Colonic mucosa (tissue), 4 donors: ENCODE measurements around the gene MYLK. TPM values are rescaled to one million over a fixed set of nuclear protein-coding genes. Genes with fewer than 3 reads are reported as not detected.
"Not testable (repeated sequence)": the region's sequence is repeated elsewhere in the genome, so short reads cannot be mapped to it uniquely, and the experiment has no call there.

ENCODE experiments used
- DNase-seq: peaks from one replicate; pipeline ENCODE4 v3.0.0-alpha.2; 2020
- H3K27ac ChIP-seq: fragments of 200-600 bp; one replicate; pipeline ENCODE4 v1.8.0; 2021
- H3K27me3 ChIP-seq: fragments of 200-600 bp; one replicate; pipeline ENCODE4 v1.8.0; 2021
- H3K36me3 ChIP-seq: fragments of 200-600 bp; one replicate; pipeline ENCODE4 v1.8.0; 2021
- H3K4me1 ChIP-seq: fragments of 200-600 bp; one replicate; pipeline ENCODE4 v1.8.0; 2021; ENCODE audit warnings: mild to moderate bottlenecking
- H3K4me3 ChIP-seq: fragments of 200-600 bp; one replicate; pipeline ENCODE4 v1.8.0; 2021
- H3K9ac ChIP-seq, 2 donors: one replicate each; pipeline ENCODE4 v1.7.0; 2013; ENCODE audit warnings: control low read depth in 2 of 2, low read depth in 2 of 2, low read length in 2 of 2
- H3K9me3 ChIP-seq: fragments of 200-600 bp; one replicate; pipeline ENCODE4 v1.8.0; 2021
- CTCF ChIP-seq: fragments of 200-600 bp; IDR thresholded peaks from one replicate; pipeline ENCODE4 v1.8.0; 2022; ENCODE audit warnings: antibody characterized with exemption, mild to moderate bottlenecking
- intact Hi-C: fragments of 100-400 bp; cut with DNase I; formaldehyde crosslinking; loops from one replicate; pipeline ENCODE4 v1.14.1; 2022
- total RNA-seq, 2 donors: library from RNA; stranded (reverse); fragmentation: NEBNext Ultra II Directional in 1 of 2; extraction: Animal tissue kit (Norgen Biotek cat#: 25700) in 1 of 2; gene quantifications; one replicate each; pipeline ENCODE4 v1.2.1, GENCODE V29; 2021
- donor health status: healthy.
- donor health status: DM: no; HTN: no; CAD: no.
- donor health status: DM: no; HTN: no; CAD: no.

MYLK gene
- total RNA-seq, 2 donors from 2014 or later, result 58.8 to 267 TPM

GRCh38 chr3:123719061-123719756 is 164.9 kb downstream of the MYLK start:
- peak; percentile 51 for TF ChIP-seq CTCF
- H3K27me3 ChIP-seq, H3K4me3 ChIP-seq, H3K36me3 ChIP-seq, H3K4me1 ChIP-seq, intact Hi-C loops, H3K9ac ChIP-seq, H3K9me3 ChIP-seq, H3K27ac ChIP-seq: not testable (repeated sequence)
- peak; percentile 79 for DNase-seq

- H3K4me1 ChIP-seq, result no peaks in the 10 kb centered on the region
- no peak overlapping the region for H3K4me3 ChIP-seq
- intact Hi-C loops, result no loop called here
- no peaks in the 10 kb centered on the region for H3K27me3 ChIP-seq
- H3K9ac ChIP-seq, result no peak overlapping the region
- H3K27ac ChIP-seq, result no peak overlapping the region
- no peak for DNase-seq
- H3K36me3 ChIP-seq, result no peaks in the 10 kb centered on the region
- no peaks in the 10 kb centered on the region for H3K9me3 ChIP-seq
- TF ChIP-seq CTCF, result no peak
Measured at GRCh38 chr3:123718108-123718507, 166.0 kb downstream of the MYLK start.

- H3K36me3 ChIP-seq, intact Hi-C loops, H3K9ac ChIP-seq, DNase-seq, H3K4me3 ChIP-seq, H3K4me1 ChIP-seq, H3K27me3 ChIP-seq, H3K27ac ChIP-seq, H3K9me3 ChIP-seq: not testable (repeated sequence)
Measured at GRCh38 chr3:123717451-123717850, 166.7 kb downstream of the MYLK start.

DNA sequence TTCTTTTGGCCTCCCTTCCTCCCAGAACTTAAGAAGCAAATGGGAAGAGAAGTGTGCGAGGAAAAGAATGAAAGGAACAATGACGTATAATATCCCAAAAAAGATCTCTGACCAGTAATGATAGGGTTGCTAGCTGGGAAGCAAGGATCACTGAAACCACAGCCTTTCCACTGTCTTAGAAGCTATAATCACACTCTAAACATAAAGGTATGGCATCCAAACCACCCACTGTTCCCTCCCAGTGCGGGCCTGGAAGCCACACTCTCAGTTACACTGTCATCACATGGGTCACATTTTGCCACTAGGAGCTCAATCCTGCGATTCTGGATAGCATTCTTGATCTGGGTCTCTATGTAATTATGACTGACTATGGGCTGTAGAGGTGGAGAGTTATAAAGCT is 167.7 kb downstream of the MYLK start:
- TF ChIP-seq CTCF, result no peak
- Histone ChIP-seq H3K36me3 (no peaks in the 10 kb centered on the region), H3K4me1 (no peaks in the 10 kb centered on the region), H3K27me3 (no peaks in the 10 kb centered on the region), H3K4me3 (no peak overlapping the region), H3K9me3 (no peaks in the 10 kb centered on the region), H3K9ac (no peak overlapping the region), H3K27ac (no peak overlapping the region)
- intact Hi-C loops, result no loop called here
- DNase-seq, result no peak

DNA sequence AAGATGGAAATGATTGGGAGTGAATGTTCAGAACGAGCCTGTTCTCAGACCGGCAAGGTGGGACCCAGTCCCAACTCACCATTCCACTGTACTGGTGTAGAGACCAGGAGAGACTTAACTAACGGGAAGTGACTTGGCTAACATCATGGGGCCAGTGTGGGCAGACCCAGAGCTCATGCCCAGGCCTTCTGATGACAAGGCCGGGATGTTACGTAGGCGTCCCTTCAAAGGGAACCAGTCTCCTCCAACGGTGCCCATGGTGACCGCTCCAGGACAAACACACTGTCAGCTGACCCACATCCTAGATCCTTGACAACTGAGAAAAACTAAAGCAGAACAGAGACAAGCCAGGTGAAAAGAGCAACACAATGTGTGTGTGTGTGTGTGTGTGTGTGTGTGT is 170.9 kb downstream of the MYLK start:
- intact Hi-C loops, result no loop called here
- TF ChIP-seq CTCF, result no peak
- H3K4me3 ChIP-seq, result no peak overlapping the region
- no peaks in the 10 kb centered on the region for H3K36me3 ChIP-seq
- H3K27ac ChIP-seq, result no peak overlapping the region
- H3K9ac ChIP-seq, result no peak overlapping the region
- H3K4me1 ChIP-seq, result no peaks in the 10 kb centered on the region
- no peaks in the 10 kb centered on the region for H3K9me3 ChIP-seq
- H3K27me3 ChIP-seq, result no peaks in the 10 kb centered on the region
- no peak for DNase-seq

- Histone ChIP-seq H3K4me3 (no peak overlapping the region), H3K9ac (no peak overlapping the region), H3K4me1 (no peaks in the 10 kb centered on the region), H3K9me3 (no peaks in the 10 kb centered on the region), H3K27ac (no peak overlapping the region), H3K36me3 (no peaks in the 10 kb centered on the region), H3K27me3 (no peaks in the 10 kb centered on the region)
- DNase-seq, result no peak
- TF ChIP-seq CTCF, result no peak
- intact Hi-C loops, result no loop called here
Measured at GRCh38 chr3:123712077-123712860, 171.9 kb downstream of the MYLK start.
